Liver (tissue), 3 donors: ENCODE results near the gene TMEM31.

Experiments used
- CTCF ChIP-seq: fragments of 150-350 bp; IDR thresholded peaks from 2 replicates; pipeline ENCODE4 v1.5.1; 2017; ENCODE audit warnings: improper control_type of control experiment, low read depth, low read length; ENCODE audit not compliant: missing input control
- GABPA ChIP-seq, 2 donors: IDR thresholded peaks in 1 of 2; conservative IDR thresholded peaks in 1 of 2; 2 replicates each; pipeline ENCODE4 v1.6.1; 2016; ENCODE audit warnings: antibody characterized with exemption in 2 of 2, mild to moderate bottlenecking in 1 of 2, moderate library complexity in 1 of 2
- HNF4G ChIP-seq: IDR thresholded peaks from 2 replicates; pipeline ENCODE4 v1.6.1; 2016; ENCODE audit warnings: antibody characterized with exemption
- RAD21 ChIP-seq, 2 donors: IDR thresholded peaks; 2 replicates each; pipeline ENCODE4 v1.6.1; 2016; ENCODE audit warnings: antibody characterized with exemption in 2 of 2, mild to moderate bottlenecking in 2 of 2
- REST ChIP-seq: IDR thresholded peaks from 2 replicates; pipeline ENCODE4 v1.6.1; 2016; ENCODE audit warnings: antibody characterized with exemption, mild to moderate bottlenecking
- SP1 ChIP-seq: IDR thresholded peaks from 2 replicates; pipeline ENCODE4 v1.6.1; 2018; ENCODE audit warnings: antibody characterized with exemption, mild to moderate bottlenecking
- TAF1 ChIP-seq: conservative IDR thresholded peaks from 2 replicates; pipeline ENCODE4 v1.6.1; 2016; ENCODE audit warnings: antibody characterized with exemption, mild to moderate bottlenecking
- ZBTB33 ChIP-seq: IDR thresholded peaks from 2 replicates; pipeline ENCODE4 v1.6.1; 2016; ENCODE audit warnings: antibody characterized with exemption
- TF ChIP-seq, protein P1 (sequence below): IDR thresholded peaks from 2 replicates; pipeline ENCODE4 v1.6.1; 2016; ENCODE audit warnings: antibody characterized with exemption
- TF ChIP-seq, protein P2 (sequence below): IDR thresholded peaks from 2 replicates; pipeline ENCODE4 v1.6.1; 2016; ENCODE audit warnings: antibody characterized with exemption
- donor health status: healthy.
- donor health status: healthy.

DNA sequence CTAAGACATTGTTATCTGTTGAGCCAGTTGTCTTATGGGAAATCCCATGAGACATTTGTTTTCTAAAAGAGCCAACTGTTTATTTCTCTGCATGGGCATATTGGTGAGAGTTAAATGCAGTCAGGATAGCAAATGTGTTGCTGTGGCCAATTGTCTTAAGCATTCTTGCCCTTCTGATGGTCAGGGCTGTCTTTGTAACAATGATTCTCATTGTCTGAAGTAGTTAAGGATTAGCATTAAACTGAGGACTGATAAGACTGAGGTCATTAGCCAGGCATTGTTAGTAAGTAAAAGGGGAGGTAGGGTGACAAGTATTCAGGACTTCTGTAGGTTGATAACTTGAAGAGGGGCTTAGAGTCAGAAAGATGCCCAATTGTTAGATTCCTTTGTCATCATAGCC, 13.0 kb upstream of the TMEM31 start:
- TF ChIP-seq, protein P1, sequence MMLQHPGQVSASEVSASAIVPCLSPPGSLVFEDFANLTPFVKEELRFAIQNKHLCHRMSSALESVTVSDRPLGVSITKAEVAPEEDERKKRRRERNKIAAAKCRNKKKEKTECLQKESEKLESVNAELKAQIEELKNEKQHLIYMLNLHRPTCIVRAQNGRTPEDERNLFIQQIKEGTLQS = no peak
- no peak for TF ChIP-seq TAF1
- no peak for TF ChIP-seq CTCF
- TF ChIP-seq, protein P2, sequence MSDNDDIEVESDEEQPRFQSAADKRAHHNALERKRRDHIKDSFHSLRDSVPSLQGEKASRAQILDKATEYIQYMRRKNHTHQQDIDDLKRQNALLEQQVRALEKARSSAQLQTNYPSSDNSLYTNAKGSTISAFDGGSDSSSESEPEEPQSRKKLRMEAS = no peak
- no peak for TF ChIP-seq SP1
- TF ChIP-seq GABPA (IDR thresholded peaks at IDR 0.05 in 1 of 2, conservative IDR thresholded peaks at IDR 0.05 in 1 of 2) = no peak
- TF ChIP-seq REST = no peak
- no peak for TF ChIP-seq ZBTB33
- TF ChIP-seq RAD21 (IDR thresholded peaks at IDR 0.05) = no peak
- TF ChIP-seq HNF4G = no peak
